Endometrial microvascular endothelial cells (primary cell): Measurements from ENCODE around the gene MSL3B.

ENCODE experiments used
- in situ Hi-C: cut with HindIII; loops from 2 replicates; pipeline ENCODE4 v1.10.0; 2017; ENCODE audit warnings: low sequenced_read_pairs, low pct_unique_long_range_greater_than_20kb; ENCODE audit errors: inconsistent ontology term

Gene MSL3B

GRCh38 chr2:233854241-233854981 lies 13.8 kb downstream of the MSL3B start, which contains the start of gene HJURP:
Gene HJURP (minus strand): TSS chr2:233854535. CDS start chr2:233854500, 35 bp downstream.
- in situ Hi-C loops: no loop called here

GRCh38 chr2:233853883-233854240 lies 14.3 kb downstream of the MSL3B start:
- in situ Hi-C loops: no loop called here

- in situ Hi-C loops: no loop called here
Observed at GRCh38 chr2:233853353-233853752, 14.8 kb downstream of the MSL3B start.

GRCh38 chr2:233852056-233852455 lies 16.1 kb downstream of the MSL3B start:
- in situ Hi-C loops: no loop called here

GRCh38 chr2:233851169-233851568 lies 17.0 kb downstream of the MSL3B start:
- in situ Hi-C loops: no loop called here

GRCh38 chr2:233850745-233851144 lies 17.4 kb downstream of the MSL3B start:
- in situ Hi-C loops: no loop called here

GRCh38 chr2:233849607-233850271 lies 18.4 kb downstream of the MSL3B start:
- in situ Hi-C loops: no loop called here

GRCh38 chr2:233848276-233848675 lies 19.9 kb downstream of the MSL3B start:
- in situ Hi-C loops: no loop called here

- in situ Hi-C loops: no loop called here
Observed at GRCh38 chr2:233847248-233847898, 20.8 kb downstream of the MSL3B start.

GRCh38 chr2:233846387-233847247 lies 21.6 kb downstream of the MSL3B start:
- in situ Hi-C loops: no loop called here

GRCh38 chr2:233845301-233846060 lies 22.7 kb downstream of the MSL3B start:
- in situ Hi-C loops: no loop called here

- in situ Hi-C loops: no loop called here
Observed at GRCh38 chr2:233844836-233845235, 23.4 kb downstream of the MSL3B start.

- in situ Hi-C loops: no loop called here
Observed at GRCh38 chr2:233844064-233844807, 23.9 kb downstream of the MSL3B start.

GRCh38 chr2:233841183-233841582 lies 27.0 kb downstream of the MSL3B start:
- in situ Hi-C loops: no loop called here

- in situ Hi-C loops: no loop called here
Observed at GRCh38 chr2:233840520-233840919, 27.7 kb downstream of the MSL3B start.

- in situ Hi-C loops: no loop called here
Observed at GRCh38 chr2:233839447-233839820, 28.8 kb downstream of the MSL3B start.

GRCh38 chr2:233838726-233839446 lies 29.3 kb downstream of the MSL3B start:
- in situ Hi-C loops: no loop called here
